ENCODE results near the gene MAML2. TPM values are rescaled to one million over a fixed set of nuclear protein-coding genes. Genes with fewer than 3 reads are reported as not detected.

MAML2 gene
- total RNA-seq, 1 donor from 2014 or later: 1.3 TPM

GRCh38 chr11:96293598-96294021 lies 49.4 kb downstream of the MAML2 start:
- DNase-seq (ENCODE audit: low read depth) (no peak), FAIRE-seq (no peak)
- no peak for TF ChIP-seq CTCF (IDR thresholded peaks at IDR 0.05; ENCODE audit: insufficient read depth, low read length, severe bottlenecking)
- Histone ChIP-seq H3K36me3 (ENCODE audit: control insufficient read depth, insufficient read depth, low read length) (no peaks in the 10 kb centered on the region), H3K4me3 (ENCODE audit: low read depth, low read length) (no peak overlapping the region), H3K27me3 (ENCODE audit: control insufficient read depth, insufficient read depth, low read length) (no peaks in the 10 kb centered on the region)

- FAIRE-seq (no peak), DNase-seq (ENCODE audit: low read depth) (no peak)
- Histone ChIP-seq H3K36me3 (ENCODE audit: control insufficient read depth, insufficient read depth, low read length) (no peaks in the 10 kb centered on the region), H3K27me3 (ENCODE audit: control insufficient read depth, insufficient read depth, low read length) (no peaks in the 10 kb centered on the region), H3K4me3 (ENCODE audit: low read depth, low read length) (no peak overlapping the region)
- TF ChIP-seq CTCF (IDR thresholded peaks at IDR 0.05; ENCODE audit: insufficient read depth, low read length, severe bottlenecking): no peak
Measured at GRCh38 chr11:96293109-96293508, 49.9 kb downstream of the MAML2 start.

- FAIRE-seq (no peak), DNase-seq (ENCODE audit: low read depth) (no peak)
Measured at GRCh38 chr11:96292291-96293010, 50.5 kb downstream of the MAML2 start.

GRCh38 chr11:96290631-96291030 lies 52.4 kb downstream of the MAML2 start:
- DNase-seq (ENCODE audit: low read depth): no peak
- TF ChIP-seq CTCF (IDR thresholded peaks at IDR 0.05; ENCODE audit: insufficient read depth, low read length, severe bottlenecking): no peak
- Histone ChIP-seq H3K4me3 (ENCODE audit: low read depth, low read length) (no peak overlapping the region), H3K27me3 (ENCODE audit: control insufficient read depth, insufficient read depth, low read length) (no peaks in the 10 kb centered on the region), H3K36me3 (ENCODE audit: control insufficient read depth, insufficient read depth, low read length) (no peaks in the 10 kb centered on the region)
- no peak for FAIRE-seq

More at GRCh38 chr11:96292291-96293010, 50.5 kb downstream of the MAML2 start:
- Histone ChIP-seq H3K4me3 (ENCODE audit: low read depth, low read length) (no peak overlapping the region), H3K36me3 (ENCODE audit: control insufficient read depth, insufficient read depth, low read length) (no peaks in the 10 kb centered on the region), H3K27me3 (ENCODE audit: control insufficient read depth, insufficient read depth, low read length) (no peaks in the 10 kb centered on the region)
- TF ChIP-seq CTCF (IDR thresholded peaks at IDR 0.05; ENCODE audit: insufficient read depth, low read length, severe bottlenecking): no peak

- H3K4me3 ChIP-seq (ENCODE audit: low read depth, low read length): no peak overlapping the region
- no peak for TF ChIP-seq CTCF (IDR thresholded peaks at IDR 0.05; ENCODE audit: insufficient read depth, low read length, severe bottlenecking)
- no peak for DNase-seq (ENCODE audit: low read depth)
- H3K27me3 ChIP-seq (ENCODE audit: control insufficient read depth, insufficient read depth, low read length): no peaks in the 10 kb centered on the region
- H3K36me3 ChIP-seq (ENCODE audit: control insufficient read depth, insufficient read depth, low read length): no peaks in the 10 kb centered on the region
- no peak for FAIRE-seq
Measured at GRCh38 chr11:96290031-96290430, 53.0 kb downstream of the MAML2 start.

GRCh38 chr11:96288915-96289314 lies 54.1 kb downstream of the MAML2 start:
- FAIRE-seq: no peak
- no peak for TF ChIP-seq CTCF (IDR thresholded peaks at IDR 0.05; ENCODE audit: insufficient read depth, low read length, severe bottlenecking)
- H3K36me3 ChIP-seq (ENCODE audit: control insufficient read depth, insufficient read depth, low read length): no peaks in the 10 kb centered on the region
- no peaks in the 10 kb centered on the region for H3K27me3 ChIP-seq (ENCODE audit: control insufficient read depth, insufficient read depth, low read length)
- DNase-seq (ENCODE audit: low read depth): no peak
- no peak overlapping the region for H3K4me3 ChIP-seq (ENCODE audit: low read depth, low read length)
